GM23248 (cell line): ENCODE measurements around the gene RBM8A.

Experiments
- EZH2 ChIP-seq: fragments of 200-600 bp; sonication (generic); IDR thresholded peaks from 2 replicates; pipeline ENCODE4 v1.6.1; 2018; ENCODE audit warnings: antibody characterized with exemption, mild to moderate bottlenecking; ENCODE audit not compliant: insufficient read depth, poor library complexity, severe bottlenecking
- EZH2phosphoT487 ChIP-seq: fragments of 200-600 bp; sonication (generic); IDR thresholded peaks from 2 replicates; pipeline ENCODE4 v1.6.1; 2018; ENCODE audit warnings: antibody characterized with exemption, moderate library complexity, mild to moderate bottlenecking, low read depth; ENCODE audit not compliant: insufficient read depth

GRCh38 chr1:145918992-145919939 is 8.0 kb downstream of the RBM8A start:
- no peak for TF ChIP-seq EZH2phosphoT487
- no peak for TF ChIP-seq EZH2
